Measurements from ENCODE around the gene MSGN1. TPM values are rescaled to one million over a fixed set of nuclear protein-coding genes. Genes with fewer than 3 reads are reported as not detected.

The MSGN1 gene
- total RNA-seq: not detected in 2 replicates

GRCh38 chr2:17816396-17817245, at the start of gene MSGN1:
TSS of gene MSGN1 (plus strand) at chr2:17816460. CDS start at chr2:17816519, 59 bp downstream.

Other genes with a start within 250 kb of the MSGN1 start
- 18.1 and 37.7 TPM in 2 replicates for gene SMC6, start 62.6 kb upstream of the MSGN1 start, total RNA-seq
- 7.1 and 13.8 TPM in 2 replicates for gene GEN1, start 62.3 kb upstream of the MSGN1 start, total RNA-seq
- gene KCNS3, start 62.2 kb downstream of the MSGN1 start, total RNA-seq: 0.31 and 0.65 TPM in 2 replicates